GM12891 (cell line): Measurements from ENCODE around the gene GNG13.

Experiments
- POLR2AphosphoS5 ChIP-seq: IDR thresholded peaks from 2 replicates; pipeline ENCODE4 v1.6.1; 2011; ENCODE audit warnings: low read depth, low read length, control low read depth
- SPI1 ChIP-seq: IDR thresholded peaks from 2 replicates; pipeline ENCODE4 v1.6.1; 2011; ENCODE audit warnings: low read depth, low read length, control low read depth

DNA sequence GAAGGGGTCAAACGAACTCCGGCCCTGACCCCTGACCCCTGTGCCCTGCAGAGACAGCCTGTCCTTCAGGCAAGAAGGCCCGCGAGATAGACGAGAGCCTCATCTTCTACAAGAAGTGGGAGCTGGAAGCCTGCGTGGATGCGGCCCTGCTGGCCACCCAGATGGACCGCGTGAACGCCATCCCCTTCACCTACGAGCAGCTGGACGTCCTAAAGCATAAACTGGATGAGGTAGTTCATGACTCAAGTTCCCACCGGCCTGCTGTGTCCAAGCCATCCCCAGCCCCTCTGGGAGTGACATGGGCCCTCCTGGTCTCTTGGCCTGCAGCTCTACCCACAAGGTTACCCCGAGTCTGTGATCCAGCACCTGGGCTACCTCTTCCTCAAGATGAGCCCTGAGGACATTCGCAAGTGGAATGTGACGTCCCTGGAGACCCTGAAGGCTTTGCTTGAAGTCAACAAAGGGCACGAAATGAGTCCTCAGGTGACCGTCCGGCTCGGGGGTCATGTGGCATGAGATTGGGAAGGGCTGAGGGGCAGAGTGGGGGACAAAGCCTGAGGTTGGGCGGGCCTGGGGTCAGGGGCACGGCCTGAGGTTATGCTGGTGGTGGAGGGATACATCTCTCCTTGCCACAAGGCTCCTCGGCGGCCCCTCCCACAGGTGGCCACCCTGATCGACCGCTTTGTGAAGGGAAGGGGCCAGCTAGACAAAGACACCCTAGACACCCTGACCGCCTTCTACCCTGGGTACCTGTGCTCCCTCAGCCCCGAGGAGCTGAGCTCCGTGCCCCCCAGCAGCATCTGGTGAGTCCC is 34.3 kb downstream of the GNG13 start:
- TF ChIP-seq POLR2AphosphoS5 = no peak
- no peak for TF ChIP-seq SPI1
